COLO668 (cell line): ENCODE data around the gene TRMT2B.
"Not testable (repeated sequence)": the region's sequence is repeated elsewhere in the genome, so short reads cannot be mapped to it uniquely, and the experiment has no call there.

Experiments
- DNase-seq: peaks from one replicate; lab custom pipeline; 2025; ENCODE audit not compliant: unreplicated experiment; lab: John Stamatoyannopoulos, UW

Gene TRMT2B

GRCh38 chrX:101051549-101052302 is at the start of gene TRMT2B:
Gene TRMT2B (minus strand): TSS chrX:101052111. CDS start chrX:101042289, 9,822 bp downstream.
- DNase-seq, result peak; percentile 84

GRCh38 chrX:101097546-101098453 is 45.9 kb upstream of the TRMT2B start, which contains the start of gene CENPI:
Gene CENPI (plus strand): TSS chrX:101098204. CDS start chrX:101101071, 2,867 bp downstream.
- peak; percentile 93 for DNase-seq

- no peak for DNase-seq
These were observed 39.9 kb upstream of the TRMT2B start for GRCh38 chrX:101091817-101092216.

GRCh38 chrX:101081231-101081630 is 29.3 kb upstream of the TRMT2B start:
- DNase-seq, result no peak

GRCh38 chrX:101080326-101081124 is 28.6 kb upstream of the TRMT2B start:
- DNase-seq, result no peak

GRCh38 chrX:101079736-101080270 is 27.9 kb upstream of the TRMT2B start:
- DNase-seq, result no peak

GRCh38 chrX:101078716-101079598 is 27.0 kb upstream of the TRMT2B start, which contains the start of gene TMEM35A:
Gene TMEM35A (plus strand): TSS chrX:101078879. CDS start chrX:101079003, 124 bp downstream.
- DNase-seq, result no peak

- DNase-seq, result no peak
These were observed 19.7 kb upstream of the TRMT2B start for GRCh38 chrX:101071582-101071981.

- DNase-seq, result no peak
These were observed 10.3 kb upstream of the TRMT2B start for GRCh38 chrX:101062176-101062575.

- no peak for DNase-seq
These were observed 5.3 kb upstream of the TRMT2B start for GRCh38 chrX:101057093-101057714.

GRCh38 chrX:101056551-101056950 is 4.6 kb upstream of the TRMT2B start:
- DNase-seq, result not testable (repeated sequence)

GRCh38 chrX:101051153-101051548 is 760 bp downstream of the TRMT2B start:
- DNase-seq, result no peak

GRCh38 chrX:101040197-101040596 is 11.7 kb downstream of the TRMT2B start:
- DNase-seq, result no peak

GRCh38 chrX:101037231-101037630 is 14.7 kb downstream of the TRMT2B start:
- DNase-seq, result no peak

GRCh38 chrX:101029665-101030064 is 22.2 kb downstream of the TRMT2B start:
- DNase-seq, result no peak

GRCh38 chrX:101028562-101028961 is 23.3 kb downstream of the TRMT2B start:
- DNase-seq, result no peak

GRCh38 chrX:101025126-101025525 is 26.8 kb downstream of the TRMT2B start:
- no peak for DNase-seq

- DNase-seq, result no peak
These were observed 29.9 kb downstream of the TRMT2B start for GRCh38 chrX:101022020-101022419.

GRCh38 chrX:101012031-101012430 is 39.9 kb downstream of the TRMT2B start:
- not testable (repeated sequence) for DNase-seq
